ENCODE results near the gene RAI1. TPM values are rescaled to one million over a fixed set of nuclear protein-coding genes. Genes with fewer than 3 reads are reported as not detected.

Gene RAI1
- total RNA-seq, 1 donor, result 9.1 TPM

GRCh38 chr17:17848311-17849082 lies 167.2 kb downstream of the RAI1 start:
- TF ChIP-seq, protein P1, sequence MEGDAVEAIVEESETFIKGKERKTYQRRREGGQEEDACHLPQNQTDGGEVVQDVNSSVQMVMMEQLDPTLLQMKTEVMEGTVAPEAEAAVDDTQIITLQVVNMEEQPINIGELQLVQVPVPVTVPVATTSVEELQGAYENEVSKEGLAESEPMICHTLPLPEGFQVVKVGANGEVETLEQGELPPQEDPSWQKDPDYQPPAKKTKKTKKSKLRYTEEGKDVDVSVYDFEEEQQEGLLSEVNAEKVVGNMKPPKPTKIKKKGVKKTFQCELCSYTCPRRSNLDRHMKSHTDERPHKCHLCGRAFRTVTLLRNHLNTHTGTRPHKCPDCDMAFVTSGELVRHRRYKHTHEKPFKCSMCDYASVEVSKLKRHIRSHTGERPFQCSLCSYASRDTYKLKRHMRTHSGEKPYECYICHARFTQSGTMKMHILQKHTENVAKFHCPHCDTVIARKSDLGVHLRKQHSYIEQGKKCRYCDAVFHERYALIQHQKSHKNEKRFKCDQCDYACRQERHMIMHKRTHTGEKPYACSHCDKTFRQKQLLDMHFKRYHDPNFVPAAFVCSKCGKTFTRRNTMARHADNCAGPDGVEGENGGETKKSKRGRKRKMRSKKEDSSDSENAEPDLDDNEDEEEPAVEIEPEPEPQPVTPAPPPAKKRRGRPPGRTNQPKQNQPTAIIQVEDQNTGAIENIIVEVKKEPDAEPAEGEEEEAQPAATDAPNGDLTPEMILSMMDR (IDR thresholded peaks at IDR 0.05; ENCODE audit: insufficient read depth, low read length), result no peak
- no peak for DNase-seq (ENCODE audit: low read depth)
- no peak overlapping the region for H3K4me3 ChIP-seq (ENCODE audit: low read depth, low read length)

- TF ChIP-seq, protein P1 (IDR thresholded peaks at IDR 0.05; ENCODE audit: insufficient read depth, low read length), result no peak
- H3K4me3 ChIP-seq (ENCODE audit: low read depth, low read length), result no peak overlapping the region
- peak; percentile 81 for DNase-seq (ENCODE audit: low read depth)
Observed at GRCh38 chr17:17849147-17849820, 168.0 kb downstream of the RAI1 start.

GRCh38 chr17:17849845-17850373 lies 168.7 kb downstream of the RAI1 start:
- no peak overlapping the region for H3K4me3 ChIP-seq (ENCODE audit: low read depth, low read length)
- DNase-seq (ENCODE audit: low read depth), result peak; percentile 51
- TF ChIP-seq, protein P1 (IDR thresholded peaks at IDR 0.05; ENCODE audit: insufficient read depth, low read length), result peak; percentile 41

DNA sequence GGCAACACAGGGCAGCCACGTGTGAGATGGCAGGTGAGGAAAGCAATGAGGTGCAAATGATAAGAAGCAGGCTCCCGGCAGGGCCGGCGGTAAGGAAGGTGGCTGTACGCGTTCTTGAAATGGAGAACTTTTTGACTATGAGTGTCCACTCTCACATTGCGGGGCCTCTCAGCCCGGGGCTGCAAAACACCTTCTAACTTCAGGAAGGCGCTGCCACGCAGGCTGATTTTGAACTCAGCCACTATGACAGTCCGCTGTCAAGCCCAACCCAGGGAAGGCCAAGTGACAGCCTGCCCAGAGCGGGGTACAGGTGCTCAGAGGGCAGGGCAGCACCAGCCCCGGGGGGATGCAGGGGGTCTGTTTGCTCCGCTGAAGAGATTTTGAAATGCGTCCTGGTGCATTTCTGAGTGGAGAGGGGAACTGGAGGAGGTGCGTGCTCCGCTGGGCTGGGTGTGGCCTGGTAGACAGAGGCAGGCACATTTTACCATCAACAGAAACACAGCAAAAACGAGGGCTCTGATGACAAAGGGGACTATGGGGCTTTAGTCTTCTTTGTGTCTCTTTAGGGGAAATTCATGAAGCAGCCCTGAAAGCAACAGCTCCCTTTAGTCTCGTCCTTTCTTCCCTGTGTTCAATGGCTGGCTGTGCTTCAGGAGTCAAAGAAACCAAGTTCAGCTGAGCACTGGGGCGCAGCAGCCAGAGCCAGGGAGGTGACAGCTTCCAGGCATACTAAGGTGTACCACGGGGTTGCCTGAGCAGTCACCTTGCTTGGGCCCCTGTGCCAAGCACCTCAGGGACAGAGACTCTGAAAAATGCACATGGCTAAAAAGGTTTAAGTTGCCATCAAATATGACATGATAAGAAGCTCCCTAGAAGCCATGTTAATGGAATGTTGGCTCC lies 170.1 kb downstream of the RAI1 start:
- TF ChIP-seq, protein P1 (IDR thresholded peaks at IDR 0.05; ENCODE audit: insufficient read depth, low read length), result no peak
- no peak for DNase-seq (ENCODE audit: low read depth)

DNA sequence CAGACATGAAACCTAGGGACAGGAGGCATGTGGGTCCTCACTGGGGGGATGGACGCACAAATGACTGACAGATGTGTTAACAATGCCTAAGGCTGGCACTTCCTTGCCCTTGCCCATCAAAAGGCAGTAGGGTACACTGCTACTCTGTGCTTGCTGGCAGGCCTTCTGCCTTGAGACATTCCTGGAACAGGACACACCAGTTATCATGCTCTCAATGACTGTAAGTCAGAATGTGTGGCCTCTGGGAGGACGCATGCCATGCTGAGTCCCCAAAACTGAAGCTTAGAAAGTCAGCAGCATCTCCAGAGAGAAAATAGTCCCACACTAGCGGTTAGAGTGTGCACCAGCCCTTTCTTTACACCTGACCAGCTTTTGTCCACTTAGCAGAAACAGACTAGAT lies 171.7 kb downstream of the RAI1 start:
- no peak overlapping the region for H3K4me3 ChIP-seq (ENCODE audit: low read depth, low read length)
- TF ChIP-seq, protein P1 (IDR thresholded peaks at IDR 0.05; ENCODE audit: insufficient read depth, low read length), result no peak
- DNase-seq (ENCODE audit: low read depth), result no peak

More for the DNA sequence above, 170.1 kb downstream of the RAI1 start:
- H3K4me3 ChIP-seq (ENCODE audit: low read depth, low read length), result no peak overlapping the region

GRCh38 chr17:17853811-17854447 lies 172.7 kb downstream of the RAI1 start:
- TF ChIP-seq, protein P1 (IDR thresholded peaks at IDR 0.05; ENCODE audit: insufficient read depth, low read length), result no peak
- no peak overlapping the region for H3K4me3 ChIP-seq (ENCODE audit: low read depth, low read length)
- no peak for DNase-seq (ENCODE audit: low read depth)

Measured in fibroblast of the aortic adventitia (primary cell).